HG03442 (cell line): ENCODE results near the gene RBP3.

Source experiments
- ATAC-seq: cut with Tn5 transposase; IDR thresholded peaks from one replicate; pipeline ENCODE4 v1.9.1; 2021; ENCODE audit warnings: mild to moderate bottlenecking, moderate library complexity; ENCODE audit not compliant: unreplicated experiment

RBP3 gene

DNA sequence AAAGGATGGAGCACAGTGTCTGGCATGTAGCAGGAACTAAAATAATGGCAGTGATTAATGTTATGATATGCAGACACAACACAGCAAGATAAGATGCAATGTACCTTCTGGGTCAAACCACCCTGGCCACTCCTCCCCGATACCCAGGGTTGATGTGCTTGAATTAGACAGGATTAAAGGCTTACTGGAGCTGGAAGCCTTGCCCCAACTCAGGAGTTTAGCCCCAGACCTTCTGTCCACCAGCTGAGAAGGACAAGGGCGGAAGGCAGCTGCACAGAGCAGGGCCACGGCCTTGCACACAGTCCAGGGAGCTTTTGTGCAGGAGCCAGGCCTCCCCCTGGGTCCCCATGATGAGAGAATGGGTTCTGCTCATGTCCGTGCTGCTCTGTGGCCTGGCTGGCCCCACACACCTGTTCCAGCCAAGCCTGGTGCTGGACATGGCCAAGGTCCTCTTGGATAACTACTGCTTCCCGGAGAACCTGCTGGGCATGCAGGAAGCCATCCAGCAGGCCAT lies at the start of gene RBP3:
TSS of gene RBP3 (plus strand) at position 226 of the 514 bp plus-strand sequence. CDS start at position 348, 122 bp downstream.
- ATAC-seq: no peak

DNA sequence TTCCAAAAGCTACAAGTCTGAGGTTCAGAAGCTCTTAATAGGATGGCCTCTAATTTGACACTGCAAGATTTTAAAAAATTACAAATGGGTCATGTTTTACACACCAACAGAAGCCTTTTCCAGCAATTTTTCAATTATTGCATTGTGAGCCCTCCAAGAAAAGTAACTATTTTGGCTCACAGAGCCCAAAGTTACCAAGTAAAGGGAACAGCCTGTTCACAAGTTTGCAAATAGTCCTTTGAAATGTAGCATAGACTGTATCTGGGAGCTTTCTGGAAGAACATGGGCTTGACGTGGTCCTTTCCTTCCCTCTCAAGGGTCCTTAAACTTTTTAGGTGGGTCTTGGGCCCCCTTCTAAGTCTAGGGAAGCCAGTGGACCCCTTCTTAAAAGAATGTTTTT lies 49.4 kb upstream of the RBP3 start:
- no peak for ATAC-seq

DNA sequence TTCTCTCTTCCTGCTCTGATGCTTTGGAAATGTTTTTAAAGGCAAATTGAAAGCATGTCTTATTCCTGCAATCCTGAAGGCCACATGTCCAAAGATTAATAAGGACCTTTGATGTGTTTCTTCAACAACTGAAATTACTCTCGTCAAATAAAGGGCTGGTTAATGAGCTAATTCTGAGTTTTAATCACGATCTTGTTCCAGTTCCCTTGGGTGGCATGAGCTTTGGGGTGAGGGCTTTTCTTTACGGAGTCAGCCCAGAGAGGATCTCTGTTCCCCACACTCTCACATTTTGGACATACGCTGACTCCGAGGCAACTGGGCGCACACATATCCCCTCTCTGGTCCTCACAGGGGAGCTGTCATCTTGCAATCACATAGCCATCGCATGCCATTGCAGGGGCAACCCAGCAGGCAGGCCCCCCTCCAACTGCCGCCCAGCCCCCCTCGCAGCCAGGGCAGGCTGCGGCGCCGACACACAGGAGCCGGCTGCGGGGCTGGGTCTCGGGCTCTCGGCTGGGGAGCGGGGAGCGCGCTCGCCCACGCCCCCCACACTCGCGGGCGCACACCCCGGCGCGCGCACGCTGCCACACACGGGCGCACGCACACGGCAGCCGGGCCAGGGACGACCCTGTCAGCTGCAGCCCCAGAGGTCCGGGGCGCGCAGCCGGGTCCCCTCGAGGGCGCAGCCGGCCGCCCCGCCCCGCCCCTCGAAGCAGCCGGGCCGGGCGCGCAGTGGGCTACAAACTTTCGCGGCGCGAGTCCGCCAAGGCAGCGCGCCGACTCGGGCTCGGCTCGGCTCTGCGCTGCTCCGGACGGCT lies 48.3 kb upstream of the RBP3 start, which contains the start of gene GDF10:
TSS of gene GDF10 (plus strand) at position 587 of the 818 bp plus-strand sequence. CDS start 455 bp downstream, outside the sequence.
- ATAC-seq: no peak

DNA sequence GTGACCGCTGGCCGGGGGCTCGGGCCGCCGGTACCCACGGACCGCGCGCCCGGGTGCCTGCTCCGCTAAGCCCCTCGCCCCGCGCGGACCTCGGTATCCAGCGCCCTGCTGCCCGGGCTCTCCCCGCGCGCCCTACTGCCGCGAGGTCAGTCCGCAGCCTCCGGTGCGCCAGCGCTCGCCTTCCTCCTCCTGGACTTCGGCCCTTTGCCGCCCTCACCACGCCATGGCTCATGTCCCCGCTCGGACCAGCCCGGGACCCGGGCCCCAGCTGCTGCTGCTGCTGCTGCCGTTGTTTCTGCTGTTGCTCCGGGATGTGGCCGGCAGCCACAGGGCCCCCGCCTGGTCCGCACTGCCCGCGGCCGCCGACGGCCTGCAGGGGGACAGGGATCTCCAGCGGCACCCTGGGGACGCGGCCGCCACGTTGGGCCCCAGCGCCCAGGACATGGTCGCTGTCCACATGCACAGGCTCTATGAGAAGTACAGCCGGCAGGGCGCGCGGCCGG lies 47.7 kb upstream of the RBP3 start:
- ATAC-seq: no peak

GRCh38 chr10:47301833-47302232 lies 46.3 kb upstream of the RBP3 start:
- ATAC-seq: no peak

GRCh38 chr10:47303105-47303504 lies 45.1 kb upstream of the RBP3 start:
- ATAC-seq: no peak

DNA sequence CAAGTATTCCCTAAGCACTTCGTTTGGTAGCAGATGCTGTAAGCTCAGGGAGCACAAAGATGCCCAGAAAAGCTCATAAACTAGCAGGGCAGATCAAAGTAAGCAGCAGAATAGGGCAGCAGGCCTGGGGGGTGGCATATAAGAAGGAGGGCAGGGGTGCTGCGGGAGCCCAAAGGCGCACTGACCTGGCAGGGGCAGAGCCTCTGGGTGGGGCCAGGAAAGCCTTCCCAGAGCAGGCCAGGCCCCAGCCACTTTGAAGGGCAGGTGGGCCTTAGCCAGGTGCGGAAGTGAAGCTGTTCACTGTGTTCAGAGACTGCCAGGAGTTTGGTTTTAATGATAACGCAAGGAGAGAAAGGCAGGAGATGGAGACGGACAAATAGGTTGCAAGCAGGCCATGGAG lies 44.3 kb upstream of the RBP3 start:
- ATAC-seq: no peak

GRCh38 chr10:47305566-47305965 lies 42.6 kb upstream of the RBP3 start:
- no peak for ATAC-seq

DNA sequence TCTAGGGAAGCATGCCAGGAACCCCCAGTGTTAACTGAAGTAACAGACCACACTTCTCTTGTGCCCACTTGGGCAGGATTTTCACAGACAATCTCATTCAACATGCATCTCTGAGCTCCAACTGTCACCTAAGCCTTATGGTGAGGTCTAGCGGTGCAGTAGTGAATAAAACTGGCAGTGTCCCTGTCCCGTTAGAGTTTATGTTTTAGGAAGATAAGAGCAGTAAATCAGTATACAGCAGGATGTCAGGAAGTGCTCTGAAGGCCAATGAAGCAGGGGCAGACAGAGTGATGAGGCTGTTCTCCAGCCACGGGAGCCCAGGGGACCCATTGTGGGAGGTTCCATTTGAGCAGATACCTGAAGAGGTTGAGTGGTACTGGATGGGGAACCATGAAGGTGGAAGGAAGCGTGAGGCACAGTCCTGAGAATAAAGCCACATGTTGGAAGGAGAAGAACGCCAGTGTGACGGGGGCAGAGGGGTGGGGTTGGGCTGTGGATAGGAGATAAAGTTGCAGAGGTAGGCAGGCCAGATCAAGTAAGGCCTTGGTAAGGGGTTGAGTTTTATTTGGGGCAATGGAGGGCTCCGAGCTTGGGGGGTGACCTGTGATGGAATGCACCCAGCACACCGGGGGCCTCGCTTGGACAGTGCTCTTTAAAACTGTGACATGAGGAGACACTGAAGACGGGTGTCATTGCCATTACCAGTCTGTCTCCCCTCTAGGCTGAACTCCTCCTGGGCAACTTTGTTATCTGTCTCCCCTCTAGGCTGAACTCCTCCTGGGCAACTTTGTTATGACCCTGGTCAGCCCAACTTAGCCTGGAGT lies 41.6 kb upstream of the RBP3 start:
- no peak for ATAC-seq

- no peak for ATAC-seq
Measured at GRCh38 chr10:47307381-47307780, 40.8 kb upstream of the RBP3 start.

DNA sequence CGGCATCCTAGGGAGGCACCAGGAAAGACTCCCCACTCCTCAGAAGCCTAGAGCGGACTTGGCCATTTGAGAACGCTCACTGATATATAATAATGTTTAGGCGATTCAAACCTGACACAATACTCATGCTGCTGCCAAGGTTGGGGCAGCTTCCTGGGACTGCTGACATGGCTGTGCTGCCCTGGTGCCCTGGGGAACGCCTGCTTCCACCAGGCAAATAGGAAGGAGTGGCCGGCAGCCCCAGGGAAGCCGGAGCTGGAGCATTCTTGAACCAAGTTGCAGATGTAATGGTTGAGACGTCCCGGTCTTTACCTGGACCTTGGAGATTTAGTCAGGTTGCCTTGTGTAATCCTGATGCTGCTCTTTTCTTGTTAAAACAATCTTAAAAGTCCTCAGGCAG lies 39.4 kb upstream of the RBP3 start:
- ATAC-seq: no peak

GRCh38 chr10:47309408-47310089 lies 38.6 kb upstream of the RBP3 start:
- ATAC-seq: no peak

- no peak for ATAC-seq
Measured at GRCh38 chr10:47310090-47310505, 38.1 kb upstream of the RBP3 start.

DNA sequence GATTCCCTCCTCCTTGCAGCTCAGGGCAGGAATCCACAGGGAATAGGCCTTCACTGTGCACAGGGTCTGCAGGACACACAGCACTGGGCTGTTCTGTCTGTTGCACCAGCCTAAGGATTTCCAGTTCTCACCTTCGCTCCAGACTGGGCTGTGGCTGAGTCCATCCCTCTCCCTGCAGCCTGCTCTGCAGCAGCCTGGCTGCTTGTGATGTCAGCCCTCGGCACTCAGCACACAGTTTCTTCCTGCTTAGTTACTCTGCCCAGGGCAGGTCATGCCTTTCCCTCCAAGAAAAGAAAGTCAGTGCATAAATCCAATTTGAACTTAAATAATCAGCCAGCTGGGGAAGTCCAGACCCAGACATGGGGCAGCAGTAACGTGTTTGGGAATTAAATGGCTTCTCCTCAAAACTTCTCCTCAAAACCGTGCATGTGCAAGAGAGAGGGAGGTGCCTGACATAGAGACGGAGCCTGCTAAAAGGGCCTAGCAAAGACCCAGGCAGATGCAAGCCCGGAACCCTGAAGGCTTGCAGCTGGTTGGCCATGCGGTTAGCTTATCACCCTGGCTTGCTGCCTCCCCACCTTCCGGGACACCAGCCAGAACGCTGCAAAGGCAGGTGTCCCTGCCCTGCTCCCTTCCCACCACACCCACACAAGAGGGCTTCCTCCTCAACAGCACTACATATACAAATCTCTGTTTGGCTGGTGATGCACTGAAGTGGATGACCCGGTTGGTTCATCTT lies 36.8 kb upstream of the RBP3 start:
- ATAC-seq: no peak

- peak; percentile 65 for ATAC-seq
Measured at GRCh38 chr10:47311932-47312662, 36.1 kb upstream of the RBP3 start.

- no peak for ATAC-seq
Measured at GRCh38 chr10:47312663-47312995, 35.5 kb upstream of the RBP3 start.

GRCh38 chr10:47314416-47314970 lies 33.7 kb upstream of the RBP3 start:
- ATAC-seq: no peak

- no peak for ATAC-seq
Measured at GRCh38 chr10:47315421-47315820, 32.7 kb upstream of the RBP3 start.

GRCh38 chr10:47316131-47316530 lies 32.0 kb upstream of the RBP3 start:
- no peak for ATAC-seq
